UCSD-AML1 (cell line): ENCODE measurements around the gene CD300C.
A peak's percentile ranks its signal among the peaks of the same experiment; 100 is the strongest.
"Not testable (repeated sequence)": the region's sequence is repeated elsewhere in the genome, so short reads cannot be mapped to it uniquely, and the experiment has no call there.

Experiments used
- DNase-seq: peaks from one replicate; lab custom pipeline; 2025; ENCODE audit not compliant: unreplicated experiment; lab: John Stamatoyannopoulos, UW

CD300C gene

GRCh38 chr17:74532115-74532514, 13.8 kb downstream of the CD300C start:
- DNase-seq: peak; percentile 87

GRCh38 chr17:74531231-74531761, 14.6 kb downstream of the CD300C start, which contains the start of gene CD300LB:
Gene CD300LB (minus strand): TSS chr17:74531475. CDS start chr17:74531350, 125 bp downstream.
- DNase-seq: no peak

- DNase-seq: no peak
Measured at GRCh38 chr17:74530831-74531150, 15.1 kb downstream of the CD300C start.

- DNase-seq: no peak
Measured at GRCh38 chr17:74529243-74529642, 16.7 kb downstream of the CD300C start.

GRCh38 chr17:74528491-74529199, 17.3 kb downstream of the CD300C start:
- no peak for DNase-seq

- no peak for DNase-seq
Measured at GRCh38 chr17:74527756-74528155, 18.2 kb downstream of the CD300C start.

- no peak for DNase-seq
Measured at GRCh38 chr17:74527081-74527480, 18.8 kb downstream of the CD300C start.

- DNase-seq: no peak
Measured at GRCh38 chr17:74526681-74527080, 19.2 kb downstream of the CD300C start.

- DNase-seq: no peak
Measured at GRCh38 chr17:74525781-74526288, 20.1 kb downstream of the CD300C start.

- no peak for DNase-seq
Measured at GRCh38 chr17:74525465-74525725, 20.5 kb downstream of the CD300C start.

- no peak for DNase-seq
Measured at GRCh38 chr17:74524653-74525464, 21.1 kb downstream of the CD300C start.

- DNase-seq: no peak
Measured at GRCh38 chr17:74523308-74523707, 22.6 kb downstream of the CD300C start.

- DNase-seq: no peak
Measured at GRCh38 chr17:74522381-74523105, 23.4 kb downstream of the CD300C start.

GRCh38 chr17:74521701-74522201, 24.2 kb downstream of the CD300C start:
- DNase-seq: peak; percentile 42

GRCh38 chr17:74520790-74521480, 25.0 kb downstream of the CD300C start:
- no peak for DNase-seq

GRCh38 chr17:74520016-74520434, 25.9 kb downstream of the CD300C start:
- DNase-seq: peak; percentile 58

GRCh38 chr17:74518413-74518981, 27.4 kb downstream of the CD300C start:
- DNase-seq: not testable (repeated sequence)

- no peak for DNase-seq
Measured at GRCh38 chr17:74516561-74517328, 29.2 kb downstream of the CD300C start.

GRCh38 chr17:74515941-74516340, 30.0 kb downstream of the CD300C start:
- DNase-seq: no peak
